T-helper 17 cell (primary cell): ENCODE results near the gene P2RY2. TPM values are rescaled to one million over a fixed set of nuclear protein-coding genes. Genes with fewer than 3 reads are reported as not detected.

Experiments used
- ATAC-seq: fragments of 150-1000 bp; cut with Tn5 transposase; 2 replicates; pipeline ENCODE4 v1.10.0; 2021; ENCODE audit warnings: mild to moderate bottlenecking, moderate library complexity
- DNase-seq, 3 donors: peaks; one replicate each; pipeline versions ENCODE4 v3.0.0 to v3.0.0-alpha.2; 2020 to 2021
- H3K9me3 ChIP-seq: one replicate; pipeline ENCODE4 v1.7.0; 2013; ENCODE audit warnings: low read length, mild to moderate bottlenecking; ENCODE audit not compliant: control insufficient read depth, poor library complexity, severe bottlenecking
- H3K27ac Mint-ChIP-seq: one replicate; pipeline ENCODE4 v1.8.0; 2022; ENCODE audit warnings: mild to moderate bottlenecking, moderate library complexity, mixed read lengths
- H3K27me3 Mint-ChIP-seq: one replicate; pipeline ENCODE4 v1.8.0; 2022; ENCODE audit warnings: mixed read lengths
- H3K36me3 Mint-ChIP-seq: one replicate; pipeline ENCODE4 v1.8.0; 2022; ENCODE audit warnings: low read depth, mixed read lengths
- H3K4me1 Mint-ChIP-seq: one replicate; pipeline ENCODE4 v1.8.0; 2022; ENCODE audit warnings: mild to moderate bottlenecking, mixed read lengths
- H3K4me3 Mint-ChIP-seq: one replicate; pipeline ENCODE4 v1.8.0; 2022; ENCODE audit warnings: mild to moderate bottlenecking, moderate library complexity, mixed read lengths
- total RNA-seq, 4 donors: library from RNA in 2 of 4; stranded (reverse) in 2 of 4; gene quantifications; one replicate each; pipeline ENCODE4 v1.2.3 and lab custom pipeline; 2022 to 2026

Gene P2RY2
- total RNA-seq, 2 donors from 2014 or later, result 0.29 to 0.55 TPM

GRCh38 chr11:73217131-73217809 is 811 bp upstream of the P2RY2 start:
- ATAC-seq (no peak), DNase-seq (no peak)
- peak overlapping the region; percentile 60 for H3K27ac Mint-ChIP-seq
- H3K4me1 Mint-ChIP-seq, result peaks cover 9% of the 10 kb centered on the region
- H3K36me3 Mint-ChIP-seq, result peaks cover 6% of the 10 kb centered on the region
- H3K27me3 Mint-ChIP-seq, result peaks cover 38% of the 10 kb centered on the region
- peaks cover 3% of the 10 kb centered on the region for H3K9me3 ChIP-seq
- peak overlapping the region; percentile 75 for H3K4me3 Mint-ChIP-seq

- DNase-seq (no peak), ATAC-seq (no peak)
- H3K9me3 ChIP-seq, result peaks cover 3% of the 10 kb centered on the region
- peaks cover 38% of the 10 kb centered on the region for H3K27me3 Mint-ChIP-seq
- H3K36me3 Mint-ChIP-seq, result peaks cover 7% of the 10 kb centered on the region
- H3K4me1 Mint-ChIP-seq, result peaks cover 9% of the 10 kb centered on the region
- H3K27ac Mint-ChIP-seq, result peak overlapping the region; percentile 60
- peak overlapping the region; percentile 75 for H3K4me3 Mint-ChIP-seq
Observed at GRCh38 chr11:73217810-73218105, 323 bp upstream of the P2RY2 start.

GRCh38 chr11:73218830-73219215 is 742 bp downstream of the P2RY2 start:
- Mint-ChIP-seq H3K4me1 (peaks cover 9% of the 10 kb centered on the region), H3K27ac (no peak overlapping the region), H3K36me3 (peaks cover 7% of the 10 kb centered on the region), H3K4me3 (peak overlapping the region; percentile 83), H3K27me3 (peaks cover 38% of the 10 kb centered on the region)
- ATAC-seq, result no peak
- H3K9me3 ChIP-seq, result peaks cover 3% of the 10 kb centered on the region
- no peak for DNase-seq

- Mint-ChIP-seq H3K27me3 (peaks cover 41% of the 10 kb centered on the region), H3K4me3 (peak overlapping the region; percentile 83), H3K4me1 (peaks cover 15% of the 10 kb centered on the region), H3K27ac (no peak overlapping the region), H3K36me3 (peaks cover 7% of the 10 kb centered on the region)
- H3K9me3 ChIP-seq, result peaks cover 3% of the 10 kb centered on the region
- ATAC-seq (no peak), DNase-seq (no peak)
Observed at GRCh38 chr11:73219396-73220285, 1.6 kb downstream of the P2RY2 start.

GRCh38 chr11:73221451-73221850 is 3.4 kb downstream of the P2RY2 start:
- H3K4me3 Mint-ChIP-seq, result no peak overlapping the region
- H3K36me3 Mint-ChIP-seq, result peaks cover 7% of the 10 kb centered on the region
- H3K27ac Mint-ChIP-seq, result no peak overlapping the region
- H3K27me3 Mint-ChIP-seq, result peaks cover 46% of the 10 kb centered on the region
- H3K4me1 Mint-ChIP-seq, result peaks cover 18% of the 10 kb centered on the region
- ATAC-seq (no peak), DNase-seq (no peak)
- no peaks in the 10 kb centered on the region for H3K9me3 ChIP-seq

- DNase-seq, result no peak
- Mint-ChIP-seq H3K27me3 (peaks cover 40% of the 10 kb centered on the region), H3K27ac (no peak overlapping the region), H3K4me1 (peaks cover 18% of the 10 kb centered on the region), H3K36me3 (peaks cover 7% of the 10 kb centered on the region), H3K4me3 (no peak overlapping the region)
- H3K9me3 ChIP-seq, result no peaks in the 10 kb centered on the region
- no peak for ATAC-seq
Observed at GRCh38 chr11:73221996-73222395, 3.9 kb downstream of the P2RY2 start.

GRCh38 chr11:73223998-73224730 is 6.1 kb downstream of the P2RY2 start:
- Mint-ChIP-seq H3K36me3 (peaks cover 9% of the 10 kb centered on the region), H3K4me1 (peaks cover 14% of the 10 kb centered on the region), H3K27me3 (peaks cover 32% of the 10 kb centered on the region), H3K4me3 (no peak overlapping the region), H3K27ac (no peak overlapping the region)
- H3K9me3 ChIP-seq, result no peaks in the 10 kb centered on the region
- DNase-seq (no peak), ATAC-seq (no peak)

GRCh38 chr11:73225001-73225686 is 7.1 kb downstream of the P2RY2 start:
- no peaks in the 10 kb centered on the region for H3K9me3 ChIP-seq
- H3K36me3 Mint-ChIP-seq, result peaks cover 7% of the 10 kb centered on the region
- peaks cover 22% of the 10 kb centered on the region for H3K27me3 Mint-ChIP-seq
- H3K4me1 Mint-ChIP-seq, result peaks cover 13% of the 10 kb centered on the region
- H3K27ac Mint-ChIP-seq, result no peak overlapping the region
- no peak overlapping the region for H3K4me3 Mint-ChIP-seq
- DNase-seq (no peak), ATAC-seq (no peak)

GRCh38 chr11:73225851-73226250 is 7.8 kb downstream of the P2RY2 start:
- Mint-ChIP-seq H3K27me3 (peaks cover 15% of the 10 kb centered on the region), H3K36me3 (peaks cover 7% of the 10 kb centered on the region), H3K4me3 (no peak overlapping the region), H3K4me1 (peaks cover 13% of the 10 kb centered on the region), H3K27ac (no peak overlapping the region)
- ATAC-seq, result no peak
- no peaks in the 10 kb centered on the region for H3K9me3 ChIP-seq
- DNase-seq, result no peak

GRCh38 chr11:73226297-73227006 is 8.4 kb downstream of the P2RY2 start:
- Mint-ChIP-seq H3K27me3 (peaks cover 15% of the 10 kb centered on the region), H3K36me3 (peaks cover 7% of the 10 kb centered on the region), H3K4me3 (no peak overlapping the region), H3K4me1 (peaks cover 13% of the 10 kb centered on the region), H3K27ac (no peak overlapping the region)
- DNase-seq, result no peak
- H3K9me3 ChIP-seq, result no peaks in the 10 kb centered on the region
- no peak for ATAC-seq

GRCh38 chr11:73227571-73228211 is 9.6 kb downstream of the P2RY2 start:
- H3K4me3 Mint-ChIP-seq, result no peak overlapping the region
- no peak for ATAC-seq
- H3K27me3 Mint-ChIP-seq, result peaks cover 15% of the 10 kb centered on the region
- H3K4me1 Mint-ChIP-seq, result peaks cover 13% of the 10 kb centered on the region
- H3K9me3 ChIP-seq, result no peaks in the 10 kb centered on the region
- DNase-seq, result no peak
- H3K36me3 Mint-ChIP-seq, result peaks cover 4% of the 10 kb centered on the region
- no peak overlapping the region for H3K27ac Mint-ChIP-seq
